H1 (cell line): ENCODE data around the gene P2RY8. TPM values are rescaled to one million over a fixed set of nuclear protein-coding genes. Genes with fewer than 3 reads are reported as not detected.

ENCODE experiments used
- CTCF ChIA-PET: fragments of 300-600 bp; sonication (Branson Sonifier 250); formaldehyde crosslinking; loops from one replicate; lab custom pipeline; 2021; ENCODE audit not compliant: partially characterized antibody; lab: Charles Lee
- POLR2A ChIA-PET: fragments of 300-600 bp; sonication (Branson Sonifier 250); formaldehyde crosslinking; loops from one replicate; lab custom pipeline; 2021; ENCODE audit warnings: inconsistent platforms; ENCODE audit not compliant: partially characterized antibody; lab: Charles Lee
- DNase-seq, 2 experiments: peaks; one replicate each; pipeline versions ENCODE4 v3.0.0 to v3.0.0-alpha.2; 2010 to 2022; ENCODE audit warnings: low spot score in 2 of 2, low read depth in 1 of 2, mixed read lengths in 1 of 2
- FAIRE-seq: peaks from 2 replicates; lab custom pipeline; 2011; peaks lifted over from hg19 to GRCh38; lab: Jason Lieb, UNC
- H2AFZ ChIP-seq: 2 replicates; pipeline ENCODE4 v1.8.1; 2012; ENCODE audit warnings: low read length, inconsistent platforms
- H2AK5ac ChIP-seq: 2 replicates; pipeline ENCODE4 v1.6.1; 2013; ENCODE audit warnings: low read depth, low read length
- H2BK120ac ChIP-seq: replicated peaks from 2 replicates; pipeline ENCODE3; 2013; ENCODE audit warnings: low read depth, low read length, inconsistent platforms
- H2BK12ac ChIP-seq: 2 replicates; pipeline ENCODE4 v1.6.1; 2013; ENCODE audit warnings: low read depth, low read length
- H2BK15ac ChIP-seq: 2 replicates; pipeline ENCODE4 v1.6.1; 2013; ENCODE audit warnings: low read length
- H2BK20ac ChIP-seq: 2 replicates; pipeline ENCODE4 v1.6.1; 2013; ENCODE audit warnings: low read length
- H2BK5ac ChIP-seq: 2 replicates; pipeline ENCODE4 v1.6.1; 2013; ENCODE audit warnings: low read depth, low read length
- H3K14ac ChIP-seq: 2 replicates; pipeline ENCODE4 v1.6.1; 2013; ENCODE audit warnings: inconsistent platforms; ENCODE audit not compliant: insufficient read length
- H3K18ac ChIP-seq: 2 replicates; pipeline ENCODE4 v1.6.1; 2013; ENCODE audit warnings: low read length; ENCODE audit errors: extremely low read depth
- H3K23ac ChIP-seq: 2 replicates; pipeline ENCODE4 v1.6.1; 2013; ENCODE audit warnings: inconsistent platforms; ENCODE audit not compliant: insufficient read length
- H3K23me2 ChIP-seq: 2 replicates; pipeline ENCODE4 v1.6.1; 2013; ENCODE audit warnings: low read depth, low read length
- H3K27ac ChIP-seq: 2 replicates; pipeline ENCODE4 v1.6.1; 2011; ENCODE audit warnings: low read depth, low read length, inconsistent platforms
- H3K27me3 ChIP-seq, 4 experiments: replicated peaks in 1 of 4; 1 replicate in 1 of 4; 2 replicates in 3 of 4; pipeline versions ENCODE4 v1.6.1 to v1.8.1; 2011 to 2013; ENCODE audit warnings: low read length in 3 of 4, mild to moderate bottlenecking in 3 of 4, inconsistent platforms in 2 of 4, mixed read lengths in 2 of 4, moderate library complexity in 1 of 4; ENCODE audit not compliant: control insufficient read depth in 3 of 4, insufficient read depth in 3 of 4; ENCODE audit errors: extremely low read depth in 1 of 4
- H3K36me3 ChIP-seq, 4 experiments: 2 replicates each; pipeline versions ENCODE4 v1.6.1 to v1.8.1; 2011 to 2013; ENCODE audit warnings: mild to moderate bottlenecking in 4 of 4, low read length in 3 of 4, moderate library complexity in 2 of 4, control low read depth in 1 of 4, inconsistent platforms in 1 of 4; ENCODE audit not compliant: insufficient read depth in 4 of 4, control insufficient read depth in 2 of 4
- H3K4ac ChIP-seq: replicated peaks from 2 replicates; pipeline ENCODE3; 2013; ENCODE audit warnings: low read length, low read depth, mixed read lengths, inconsistent platforms; ENCODE audit not compliant: insufficient read length
- H3K4me1 ChIP-seq, 4 experiments: replicated peaks in 1 of 4; 1 replicate in 1 of 4; 2 replicates in 3 of 4; pipeline versions ENCODE4 v1.6.1 to v1.8.1; 2011 to 2013; ENCODE audit warnings: low read length in 3 of 4, inconsistent platforms in 2 of 4, mixed read lengths in 1 of 4; ENCODE audit not compliant: insufficient read depth in 4 of 4, control insufficient read depth in 3 of 4
- H3K4me2 ChIP-seq, 2 experiments: 2 replicates each; pipeline versions ENCODE4 v1.6.1 to v1.8.1; 2011 to 2013; ENCODE audit warnings: low read depth in 2 of 2, low read length in 2 of 2, control low read depth in 1 of 2, inconsistent platforms in 1 of 2, mild to moderate bottlenecking in 1 of 2; ENCODE audit not compliant: insufficient read depth in 1 of 2
- H3K4me3 ChIP-seq, 4 experiments: fragments of 200-600, 300-600 bp in 1 of 4; sonication (generic), shearing (Covaris generic), sonication (Bioruptor Twin) in 1 of 4; 2 replicates each; pipeline versions ENCODE4 v1.5.1 to v1.8.1; 2011 to 2016; ENCODE audit warnings: low read length in 4 of 4, low read depth in 3 of 4, control low read depth in 2 of 4, inconsistent platforms in 2 of 4, mild to moderate bottlenecking in 2 of 4, mixed read lengths in 1 of 4, moderate library complexity in 1 of 4; ENCODE audit not compliant: insufficient read depth in 2 of 4; ENCODE audit errors: extremely low read depth in 1 of 4
- H3K56ac ChIP-seq: replicated peaks from 2 replicates; pipeline ENCODE3; 2013; ENCODE audit warnings: low read depth, mild to moderate bottlenecking, mixed read lengths, low read length, inconsistent platforms; ENCODE audit not compliant: insufficient read length
- H3K79me1 ChIP-seq: 2 replicates; pipeline ENCODE4 v1.6.1; 2013; ENCODE audit warnings: low read depth, low read length, control low read depth
- H3K79me2 ChIP-seq, 2 experiments: 2 replicates each; pipeline versions ENCODE4 v1.6.1 to v1.8.1; 2012 to 2013; ENCODE audit warnings: low read length in 2 of 2, mild to moderate bottlenecking in 2 of 2, inconsistent platforms in 1 of 2; ENCODE audit not compliant: insufficient read depth in 2 of 2, control insufficient read depth in 1 of 2
- H3K9ac ChIP-seq, 4 experiments: replicated peaks in 1 of 4; 1 replicate in 1 of 4; 2 replicates in 3 of 4; pipeline versions ENCODE4 v1.6.1 to v1.8.1; 2011 to 2013; ENCODE audit warnings: low read depth in 3 of 4, low read length in 3 of 4, control low read depth in 2 of 4, mild to moderate bottlenecking in 2 of 4, moderate library complexity in 2 of 4, inconsistent platforms in 1 of 4; ENCODE audit errors: extremely low read depth in 1 of 4
- H3K9me3 ChIP-seq, 2 experiments: 2 replicates each; pipeline versions ENCODE4 v1.6.1 to v1.8.1; 2012 to 2013; ENCODE audit warnings: mild to moderate bottlenecking in 2 of 2, moderate library complexity in 2 of 2, control low read depth in 1 of 2, inconsistent platforms in 1 of 2, low read depth in 1 of 2, low read length in 1 of 2, mixed read lengths in 1 of 2; ENCODE audit not compliant: insufficient read depth in 2 of 2
- H4K20me1 ChIP-seq, 2 experiments: replicated peaks in 1 of 2; 2 replicates each; pipeline versions ENCODE3 to v1.8.1; 2011 to 2013; ENCODE audit warnings: inconsistent platforms in 2 of 2, low read length in 2 of 2, mild to moderate bottlenecking in 1 of 2; ENCODE audit not compliant: insufficient read depth in 2 of 2, control insufficient read depth in 1 of 2
- H4K5ac ChIP-seq: 2 replicates; pipeline ENCODE4 v1.6.1; 2013; ENCODE audit warnings: low read length, low read depth, mixed read lengths, inconsistent platforms; ENCODE audit not compliant: insufficient read length
- H4K8ac ChIP-seq: 2 replicates; pipeline ENCODE4 v1.8.0; 2013; ENCODE audit warnings: mild to moderate bottlenecking, moderate library complexity, low read length, inconsistent platforms; ENCODE audit not compliant: insufficient read depth; ENCODE audit errors: extremely low read depth
- H4K91ac ChIP-seq: replicated peaks from 2 replicates; pipeline ENCODE3; 2013; ENCODE audit warnings: low read length, mixed read lengths, inconsistent platforms; ENCODE audit not compliant: insufficient read length
- BCL11A ChIP-seq, 2 experiments: IDR thresholded peaks; one replicate each; pipeline ENCODE4 v1.6.1; 2011; ENCODE audit warnings: low read depth in 2 of 2, low read length in 2 of 2, mild to moderate bottlenecking in 2 of 2
- CEBPB ChIP-seq: IDR thresholded peaks from 2 replicates; pipeline ENCODE4 v1.6.1; 2012; ENCODE audit warnings: low read depth, low read length
- EGR1 ChIP-seq: IDR thresholded peaks from 2 replicates; pipeline ENCODE4 v1.6.1; 2011; ENCODE audit warnings: low read depth, low read length, borderline replicate concordance
- EZH2 ChIP-seq: fragments of 200-600 bp; sonication (generic); IDR thresholded peaks from 2 replicates; pipeline ENCODE4 v1.7.1; 2012; ENCODE audit warnings: low read depth, mild to moderate bottlenecking, moderate library complexity, low read length, inconsistent platforms; ENCODE audit not compliant: severe bottlenecking
- GABPA ChIP-seq: IDR thresholded peaks from 2 replicates; pipeline ENCODE4 v1.6.1; 2011; ENCODE audit warnings: mild to moderate bottlenecking, low read length, moderate library complexity, borderline replicate concordance; ENCODE audit not compliant: insufficient read depth
- HDAC2 ChIP-seq, 2 experiments: fragments of 300-600 bp in 1 of 2; sonication (generic) in 1 of 2; IDR thresholded peaks; 2 replicates each; pipeline ENCODE4 v1.6.1; 2011 to 2012; ENCODE audit warnings: low read depth in 2 of 2, low read length in 2 of 2, mild to moderate bottlenecking in 2 of 2, moderate library complexity in 2 of 2, borderline replicate concordance in 1 of 2, inconsistent platforms in 1 of 2
- KDM1A ChIP-seq: fragments of 200-600, 300-600 bp; sonication (generic); IDR thresholded peaks from 2 replicates; pipeline ENCODE4 v1.7.1; 2016; ENCODE audit warnings: mild to moderate bottlenecking, low read length, borderline replicate concordance
- KDM4A ChIP-seq: IDR thresholded peaks from one replicate; pipeline ENCODE4 v1.7.1; 2012; ENCODE audit warnings: low read depth, mild to moderate bottlenecking, moderate library complexity, low read length, inconsistent platforms; ENCODE audit not compliant: severe bottlenecking
- POLR2A ChIP-seq, 2 experiments: IDR thresholded peaks; 1 replicate in 1 of 2; 2 replicates in 1 of 2; pipeline ENCODE4 v1.6.1; 2011; ENCODE audit warnings: low read depth in 2 of 2, low read length in 2 of 2, mild to moderate bottlenecking in 2 of 2; ENCODE audit errors: control extremely low read depth in 1 of 2
- POU5F1 ChIP-seq: IDR thresholded peaks from 2 replicates; pipeline ENCODE4 v1.6.1; 2011; ENCODE audit warnings: low read depth, mild to moderate bottlenecking, low read length, moderate library complexity
- SAP30 ChIP-seq: fragments of 300-600 bp; sonication (generic); IDR thresholded peaks from 2 replicates; pipeline ENCODE4 v1.7.1; 2012; ENCODE audit warnings: low read length, moderate library complexity, mild to moderate bottlenecking, inconsistent platforms; ENCODE audit not compliant: insufficient read depth, insufficient replicate concordance
- SP1 ChIP-seq: IDR thresholded peaks from 2 replicates; pipeline ENCODE4 v1.6.1; 2011; ENCODE audit warnings: low read depth, low read length
- TEAD4 ChIP-seq: IDR thresholded peaks from 2 replicates; pipeline ENCODE4 v1.6.1; 2012; ENCODE audit warnings: low read depth, low read length, inconsistent platforms, mixed read lengths
- WGBS, 2 experiments: shearing (Covaris generic) in 1 of 2; methylation state at CpG; one replicate each; pipeline versions ENCODE4 v1.1.6 to v1.1.7; 2013 to 2015; ENCODE audit warnings: low lambda C conversion rate in 2 of 2, mixed read lengths in 2 of 2, inconsistent platforms in 1 of 2, low coverage in 1 of 2, missing lambda C conversion rate in 1 of 2; ENCODE audit not compliant: insufficient replicate concordance in 2 of 2, insufficient coverage in 1 of 2, insufficient read length in 1 of 2; ENCODE audit errors: extremely low coverage in 1 of 2, missing lambda C conversion rate in 1 of 2; 5-methylcytosine and 5-hydroxymethylcytosine counted together
- polyA plus RNA-seq, 7 experiments: library from polyadenylated mRNA; depleted of rRNA in 3 of 7; stranded (reverse) in 5 of 7; unstranded in 2 of 7; fragments of >200 nt in 5 of 7; fragments of 200-250 nt in 2 of 7; gene quantifications; 1 replicate in 5 of 7; 2 replicates in 1 of 7; 4 replicates in 1 of 7; pipeline versions ENCODE4 v1.2.1 to v1.2.3, GENCODE V29; 2011 to 2013; ENCODE audit warnings: missing spikeins in 2 of 7, mixed read lengths in 2 of 7
- total RNA-seq: library from RNA; stranded (reverse); fragmentation: NEBNext Ultra II Directional; extraction: Animal tissue kit (Norgen Biotek cat#: 25700); gene quantifications from 2 replicates; pipeline ENCODE4 v1.2.1, GENCODE V29; 2021
- TF ChIP-seq, protein P1 (sequence below): IDR thresholded peaks from 2 replicates; pipeline ENCODE4 v1.6.1; 2012; ENCODE audit warnings: inconsistent platforms

P2RY8 gene
- total and polyA plus RNA-seq, 2 of the 8 experiments (the other 6 are each of a cell fraction or from before 2014, with no cell fraction given), result 0.09 to 0.15 TPM

DNA sequence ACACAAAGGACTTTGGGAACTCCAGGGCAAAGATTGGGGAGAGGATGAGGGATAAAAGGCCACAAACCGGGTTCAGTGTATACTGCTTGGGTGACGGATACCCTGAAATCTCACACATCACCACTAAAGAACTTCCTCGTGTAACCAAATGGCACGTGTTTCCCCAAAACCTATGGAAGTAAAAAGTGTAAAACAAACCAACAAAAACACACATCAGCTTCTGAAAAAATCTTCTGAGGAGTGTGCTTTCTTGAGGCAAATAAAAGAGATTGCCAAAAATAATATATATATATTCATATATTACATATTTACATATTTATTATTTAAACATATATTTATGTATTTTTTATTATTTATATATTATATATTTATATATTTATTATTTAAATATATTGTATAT, 3.9 kb downstream of the P2RY8 start:
- Histone ChIP-seq H4K5ac (no peak overlapping the region), H3K4me3 (no peak overlapping the region), H3K4me1 (peaks cover 0 to 2% (median 0%) of the 10 kb centered on the region in 4 experiments; a peak in 2 of 7 replicates), H3K79me2 (no peaks in the 10 kb centered on the region), H3K27me3 (no peaks in the 10 kb centered on the region), H2BK5ac (no peak overlapping the region), H3K23me2 (no peaks in the 10 kb centered on the region), H4K8ac (no peak overlapping the region), H3K18ac (no peak overlapping the region), H2BK20ac (no peak overlapping the region), H2AK5ac (no peak overlapping the region), H3K56ac (no peak overlapping the region), H2AFZ (no peak overlapping the region), H3K23ac (no peak overlapping the region), H2BK120ac (no peak overlapping the region), H3K9me3 (no peaks in the 10 kb centered on the region), H2BK12ac (no peak overlapping the region), H3K4me2 (no peak overlapping the region), H4K91ac (no peak overlapping the region), H4K20me1 (peaks cover 0 to 2% of the 10 kb centered on the region in 2 experiments), H2BK15ac (no peak overlapping the region), H3K79me1 (no peaks in the 10 kb centered on the region), H3K9ac (no peak overlapping the region), H3K4ac (no peak overlapping the region), H3K14ac (no peak overlapping the region), H3K36me3 (no peaks in the 10 kb centered on the region), H3K27ac (no peak overlapping the region)
- CTCF ChIA-PET, result no interaction called here
- 50% methylated on average over 4 of the region's 4 CpGs; no CpG with 5 or more reads in 1 of the 2 experiments for WGBS, 2 experiments
- POLR2A ChIA-PET, result no interaction called here
- DNase-seq (no peak), FAIRE-seq (no peak)
- TF ChIP-seq TEAD4 (no peak), BCL11A (IDR thresholded peaks at IDR 0.05; ENCODE audit: low read depth in 2 of 2, low read length in 2 of 2) (no peak), CEBPB (no peak), HDAC2 (IDR thresholded peaks at IDR 0.05; ENCODE audit: borderline replicate concordance in 1 of 2, low read depth in 2 of 2, low read length in 2 of 2) (no peak), SAP30 (no peak), SP1 (no peak), EGR1 (no peak), KDM1A (no peak), POLR2A (IDR thresholded peaks at IDR 0.05; ENCODE audit: control extremely low read depth in 1 of 2, low read depth in 2 of 2, low read length in 2 of 2) (no peak), KDM4A (no peak), GABPA (no peak), EZH2 (no peak), POU5F1 (no peak)
- TF ChIP-seq, protein P1, sequence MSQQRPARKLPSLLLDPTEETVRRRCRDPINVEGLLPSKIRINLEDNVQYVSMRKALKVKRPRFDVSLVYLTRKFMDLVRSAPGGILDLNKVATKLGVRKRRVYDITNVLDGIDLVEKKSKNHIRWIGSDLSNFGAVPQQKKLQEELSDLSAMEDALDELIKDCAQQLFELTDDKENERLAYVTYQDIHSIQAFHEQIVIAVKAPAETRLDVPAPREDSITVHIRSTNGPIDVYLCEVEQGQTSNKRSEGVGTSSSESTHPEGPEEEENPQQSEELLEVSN, result no peak
